HuH-7.5 (cell line): Measurements from ENCODE around the gene TMPRSS6.

ENCODE experiments used
- DNase-seq: peaks from one replicate; pipeline ENCODE4 v3.0.0; 2011; ENCODE audit warnings: low spot score

Gene TMPRSS6

GRCh38 chr22:37109242-37109917 lies at the start of gene TMPRSS6:
TMPRSS6 (minus strand) TSS chr22:37109713; CDS start chr22:37103417, 6,296 bp downstream.
- DNase-seq: peak; percentile 59

- no peak for DNase-seq
Measured at GRCh38 chr22:37158963-37159290, 49.4 kb upstream of the TMPRSS6 start.

- DNase-seq: no peak
Measured at GRCh38 chr22:37157516-37158285, 48.2 kb upstream of the TMPRSS6 start.

GRCh38 chr22:37156686-37157435 lies 47.3 kb upstream of the TMPRSS6 start:
- no peak for DNase-seq

DNA sequence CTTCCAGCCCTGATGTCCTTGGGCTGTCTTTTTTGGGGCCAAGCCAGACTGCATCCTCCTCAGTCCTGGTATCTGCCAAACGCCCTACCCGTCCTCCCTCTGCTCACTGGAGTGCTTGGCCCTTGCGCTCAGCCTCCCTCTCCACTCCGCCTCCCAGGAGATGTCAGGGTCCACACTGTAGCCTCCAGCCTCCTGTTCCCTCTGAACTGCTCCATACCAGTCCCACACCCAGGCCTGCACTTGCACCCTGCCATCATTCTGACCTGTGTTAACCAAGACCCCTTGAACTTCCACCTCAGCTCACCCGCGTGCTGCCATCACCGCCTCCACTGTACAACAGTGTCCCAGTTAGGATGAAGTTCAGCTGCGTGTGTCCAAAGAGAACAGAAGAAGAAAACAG lies 46.5 kb upstream of the TMPRSS6 start:
- DNase-seq: no peak

- DNase-seq: no peak
Measured at GRCh38 chr22:37154925-37155712, 45.6 kb upstream of the TMPRSS6 start.

- DNase-seq: no peak
Measured at GRCh38 chr22:37153901-37154300, 44.4 kb upstream of the TMPRSS6 start.

- DNase-seq: no peak
Measured at GRCh38 chr22:37151401-37151800, 41.9 kb upstream of the TMPRSS6 start.

GRCh38 chr22:37150701-37151100 lies 41.2 kb upstream of the TMPRSS6 start:
- DNase-seq: no peak

DNA sequence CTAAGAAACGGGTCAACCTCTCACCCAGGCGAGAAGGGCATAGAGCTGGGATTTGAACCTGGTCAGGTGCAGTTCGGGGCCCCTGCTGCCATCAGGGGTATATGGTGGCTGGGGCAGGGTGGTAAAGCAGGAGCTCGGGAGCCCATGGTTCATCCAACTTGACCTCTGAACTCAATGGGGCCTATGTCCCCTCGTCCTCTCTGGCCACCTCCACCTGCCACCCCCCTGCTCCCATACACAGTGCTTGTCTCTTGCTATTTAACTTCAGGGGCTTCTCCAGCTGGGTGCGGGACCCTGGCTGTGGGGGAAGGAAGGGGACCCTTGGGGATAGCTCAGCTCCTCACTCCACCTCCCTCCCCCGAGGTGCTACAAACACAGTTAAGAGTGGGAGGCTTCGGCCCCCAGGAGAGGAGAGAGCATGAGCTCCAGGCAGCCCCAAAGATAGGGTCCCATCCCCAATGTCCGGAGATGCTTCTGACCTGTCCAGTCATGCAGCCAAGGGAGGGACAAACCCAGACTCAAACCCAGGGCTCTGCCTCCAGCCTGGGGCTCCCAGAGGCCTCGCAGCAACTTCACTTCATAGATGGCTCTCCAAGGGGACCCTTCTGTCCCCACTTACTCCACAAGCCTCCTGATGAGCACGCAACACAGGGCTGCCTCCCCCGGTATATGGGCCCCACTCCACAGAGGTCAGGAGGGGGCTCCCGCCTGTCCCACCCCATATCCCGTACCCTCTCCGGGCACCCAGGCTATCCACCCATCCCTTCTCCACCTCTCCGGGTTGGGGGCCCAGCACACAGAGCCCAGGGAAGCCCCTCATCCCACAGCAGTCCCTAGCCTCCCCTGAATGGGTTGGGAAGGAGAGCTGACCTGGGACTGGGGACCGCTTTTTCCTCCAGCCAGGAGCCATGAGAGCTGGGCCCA lies 39.5 kb upstream of the TMPRSS6 start:
- no peak for DNase-seq

DNA sequence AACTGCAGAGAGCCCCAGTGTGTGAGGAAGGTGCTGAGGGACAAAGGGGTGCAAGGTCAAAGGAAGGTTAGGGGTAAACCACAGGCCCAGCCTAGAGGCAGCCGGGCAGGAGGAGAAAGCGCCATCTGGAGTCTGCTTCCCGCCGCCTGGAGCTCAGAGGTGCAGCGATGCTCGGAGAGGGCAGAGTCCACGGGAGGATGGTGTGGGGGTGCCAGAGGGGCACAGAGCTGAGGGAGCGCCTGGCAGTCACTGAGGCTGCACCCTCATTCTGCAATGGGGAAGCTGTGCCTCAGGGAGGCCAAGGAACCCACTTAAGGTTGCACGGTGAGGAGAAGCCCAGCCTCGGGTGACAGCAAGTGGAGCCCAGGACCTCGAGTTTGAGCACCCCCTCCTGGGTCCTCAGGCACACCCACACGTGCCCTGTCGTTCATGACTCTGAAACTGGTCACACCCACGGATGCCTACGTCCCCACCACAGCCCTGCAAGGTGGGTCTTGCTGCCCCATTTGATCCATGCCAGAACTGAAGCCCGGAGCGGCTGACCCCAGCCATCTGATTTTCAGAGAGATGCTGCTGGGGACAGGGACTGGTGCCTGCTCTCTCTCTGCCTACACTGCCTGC lies 38.6 kb upstream of the TMPRSS6 start:
- DNase-seq: no peak

- no peak for DNase-seq
Measured at GRCh38 chr22:37147186-37147990, 37.9 kb upstream of the TMPRSS6 start.

DNA sequence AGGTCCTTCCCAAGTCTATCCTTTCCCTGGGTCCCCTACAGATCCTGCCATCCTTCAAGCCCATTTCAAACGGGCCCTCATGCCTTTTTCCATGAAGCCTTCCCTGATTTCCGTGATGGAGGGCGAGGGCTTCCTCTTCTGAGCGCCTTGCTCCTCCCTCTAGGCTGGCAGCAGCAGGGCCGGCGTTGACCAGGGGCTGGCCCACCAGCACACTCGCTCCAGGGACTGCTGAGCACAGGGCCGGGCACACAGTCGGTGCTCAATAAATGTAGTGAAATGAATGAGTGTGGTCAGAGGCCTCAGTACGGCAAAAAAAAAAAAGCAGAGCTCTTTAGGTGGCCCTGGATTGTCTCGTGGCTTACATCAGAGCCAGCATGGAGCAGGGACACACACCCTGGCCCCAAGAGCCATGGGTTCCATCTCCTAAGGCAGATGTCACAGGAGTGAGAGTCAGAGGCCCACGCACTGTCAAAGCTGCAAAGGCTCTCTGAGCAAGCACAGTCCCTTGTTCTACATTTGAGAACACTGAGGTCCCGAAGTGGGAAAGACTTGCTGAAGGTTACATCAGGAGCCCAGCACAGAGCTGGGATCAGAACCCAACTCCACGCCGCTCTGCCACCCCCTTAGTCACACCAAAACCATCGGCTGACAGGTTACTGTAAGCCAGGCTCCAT lies 37.1 kb upstream of the TMPRSS6 start:
- DNase-seq: no peak

GRCh38 chr22:37146051-37146385 lies 36.5 kb upstream of the TMPRSS6 start:
- no peak for DNase-seq

DNA sequence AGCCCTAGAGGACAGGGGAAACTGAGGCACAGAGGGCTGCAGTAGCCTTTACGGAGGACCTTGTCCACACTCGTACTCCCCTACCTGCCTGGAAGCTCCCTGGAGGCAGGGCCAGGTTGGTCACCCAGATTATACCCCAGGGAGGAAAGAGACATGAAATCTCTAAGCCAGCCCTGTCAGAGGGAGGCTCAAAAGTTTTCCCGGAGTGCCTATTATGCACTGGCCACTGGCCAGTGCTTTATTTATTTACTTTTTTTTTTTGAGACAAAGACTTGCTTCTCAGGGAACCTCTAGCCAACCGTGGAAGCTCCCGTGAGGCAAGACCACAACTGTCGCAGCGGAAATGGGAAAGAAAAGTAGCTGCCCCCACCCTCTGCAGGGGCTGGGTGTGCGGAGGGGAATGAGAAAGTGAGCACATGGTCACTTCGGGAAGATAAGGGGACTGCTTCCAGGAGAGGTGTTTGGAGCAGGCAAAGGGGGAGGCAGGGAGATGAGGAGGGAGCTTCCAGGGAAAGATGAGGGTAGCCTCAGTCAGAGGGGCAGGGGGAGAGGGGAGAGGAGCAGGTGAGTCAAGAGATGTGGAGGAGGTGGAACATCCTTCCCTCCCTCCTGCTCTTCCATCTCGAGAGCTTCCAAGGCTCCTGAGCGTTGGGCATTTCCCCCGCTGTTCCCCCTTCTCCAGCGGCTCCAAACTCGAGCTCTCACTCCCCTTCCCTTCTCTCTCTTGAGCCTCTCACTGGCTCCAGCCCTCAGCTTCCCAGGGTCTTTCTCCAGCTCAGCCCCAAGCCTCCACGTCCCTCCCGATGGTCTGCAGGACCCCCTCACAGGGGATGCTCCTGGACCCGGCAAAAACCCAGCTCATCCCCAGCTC lies 35.9 kb upstream of the TMPRSS6 start:
- no peak for DNase-seq

DNA sequence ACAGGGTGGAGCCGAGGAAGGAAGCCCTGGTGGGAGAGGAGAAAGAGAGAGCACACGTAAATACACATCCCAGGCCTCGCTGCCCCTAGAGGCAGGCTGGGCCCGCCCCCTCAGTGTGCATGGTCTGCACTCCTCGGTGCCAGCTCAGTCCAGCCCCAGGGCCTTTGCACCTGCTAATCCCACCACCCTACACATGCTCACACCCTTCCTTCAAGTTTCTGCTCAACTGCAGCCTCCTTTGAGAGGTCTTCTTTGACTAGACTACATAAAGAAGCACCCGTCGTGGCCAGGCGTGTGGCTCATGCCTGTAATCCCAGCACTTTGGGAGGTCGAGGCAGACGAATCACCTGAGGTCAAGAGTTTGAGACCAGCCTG lies 34.7 kb upstream of the TMPRSS6 start:
- no peak for DNase-seq

DNA sequence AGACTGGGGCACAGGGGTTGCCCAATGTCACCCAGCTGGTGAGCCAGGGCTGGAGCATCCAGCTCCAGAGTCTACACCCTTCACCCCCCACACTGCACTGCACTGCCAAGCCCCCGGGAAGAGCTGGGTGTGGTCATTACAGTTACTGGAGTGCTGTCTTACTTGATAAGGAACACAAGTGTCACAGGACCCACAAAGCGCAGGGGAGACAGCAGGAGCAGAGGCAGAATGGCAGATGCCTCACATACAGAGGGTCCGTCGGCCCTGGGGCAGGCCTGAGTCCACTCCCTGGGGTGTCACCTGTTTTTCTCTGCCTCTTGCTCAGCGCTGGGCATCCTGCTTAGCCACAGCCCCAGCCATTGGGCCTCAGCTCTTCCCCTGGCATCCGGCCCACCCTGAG lies 32.5 kb upstream of the TMPRSS6 start:
- no peak for DNase-seq

- no peak for DNase-seq
Measured at GRCh38 chr22:37141476-37141875, 32.0 kb upstream of the TMPRSS6 start.
